ENCODE results near the gene HOXB8.

The HOXB8 gene

DNA sequence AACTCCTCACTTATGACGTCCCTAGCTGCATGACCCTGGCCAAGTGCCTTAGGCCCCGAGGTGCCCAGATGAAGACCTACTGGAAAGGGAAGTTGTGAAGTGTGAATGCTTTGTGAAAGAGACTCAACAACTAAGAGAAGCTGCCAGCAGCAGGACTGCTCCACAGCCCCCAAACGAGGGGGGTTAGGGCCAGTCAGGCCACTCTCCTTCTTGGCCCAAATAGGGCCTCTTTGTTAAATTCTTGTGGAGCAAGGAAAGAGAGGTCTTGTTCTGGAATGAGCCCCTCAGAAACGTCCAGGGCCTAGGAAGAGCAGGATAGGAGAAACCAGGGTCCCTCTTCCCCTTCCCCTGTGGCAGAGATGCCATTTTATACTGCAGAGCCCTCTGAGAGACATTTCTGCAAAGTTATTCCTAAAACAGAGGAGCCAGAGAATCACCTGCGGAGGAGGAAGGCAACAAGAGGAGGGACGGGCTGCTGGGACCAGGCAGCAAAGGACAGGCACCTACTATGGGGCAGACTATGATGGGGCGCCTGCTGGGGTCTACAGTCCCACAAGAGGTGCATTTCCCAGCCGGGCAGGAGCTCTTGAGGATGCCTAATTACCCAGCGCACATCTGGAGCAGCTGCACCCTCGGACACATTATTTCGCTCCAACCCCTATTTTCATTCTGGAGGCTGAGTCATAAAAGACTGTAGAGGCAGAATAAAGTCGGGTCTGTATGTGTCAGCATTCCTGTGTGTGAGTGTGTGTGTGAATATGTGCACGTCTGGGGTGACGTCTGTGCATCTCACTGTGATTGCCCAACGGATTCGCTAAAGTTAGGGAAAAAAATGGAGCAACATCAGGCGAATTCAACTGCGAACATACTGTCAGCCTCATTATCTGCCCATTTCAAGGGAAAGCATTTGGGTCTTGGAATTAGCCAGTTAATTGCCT lies 22.5 kb upstream of the HOXB8 start:
- no peak for DNase-seq

DNA sequence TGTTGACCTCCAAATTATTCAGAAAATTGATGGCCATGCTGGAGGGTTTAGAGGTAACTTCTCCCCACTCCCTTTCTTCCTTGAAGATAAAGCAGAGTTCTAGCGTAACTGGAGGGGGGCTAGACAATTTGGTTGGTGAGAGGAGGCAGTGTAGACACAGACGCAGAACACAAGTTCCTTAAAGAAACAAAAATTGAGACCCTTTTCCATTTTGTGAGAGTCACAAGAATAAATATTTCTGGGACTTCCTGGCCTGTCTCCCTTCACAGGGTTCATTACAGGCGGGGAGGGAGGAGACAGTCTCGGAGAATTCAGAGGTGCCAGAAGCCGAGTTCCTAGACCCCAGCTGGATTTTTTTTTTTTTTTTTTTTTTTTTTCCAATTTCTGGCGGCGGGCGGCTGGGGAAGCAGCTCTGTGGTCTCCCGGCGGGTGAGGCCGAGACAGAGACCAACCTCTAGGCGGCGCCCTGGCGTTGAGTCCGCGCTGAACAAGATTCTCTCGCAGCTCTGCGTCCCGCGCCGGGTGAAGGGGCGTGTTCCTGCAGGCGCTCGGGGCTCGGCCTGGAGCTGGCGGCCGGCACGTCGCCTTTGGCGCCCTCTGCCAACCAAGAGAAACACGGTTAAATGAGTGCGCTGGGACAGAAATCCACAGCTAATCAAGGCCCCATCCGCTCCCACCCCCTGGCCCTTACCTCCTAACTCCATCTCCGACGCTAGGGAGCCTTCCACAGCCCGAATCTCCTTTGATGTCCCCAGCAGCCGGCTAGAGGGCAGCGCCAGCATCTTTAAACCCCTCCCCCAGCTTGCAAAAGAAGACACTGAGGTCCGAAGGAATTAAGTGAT lies 21.3 kb upstream of the HOXB8 start:
- DNase-seq: peak; percentile 68

- DNase-seq: no peak
These were observed 19.6 kb upstream of the HOXB8 start for GRCh38 chr17:48634493-48635208.

- DNase-seq: no peak
These were observed 18.2 kb upstream of the HOXB8 start for GRCh38 chr17:48633266-48633677.

DNA sequence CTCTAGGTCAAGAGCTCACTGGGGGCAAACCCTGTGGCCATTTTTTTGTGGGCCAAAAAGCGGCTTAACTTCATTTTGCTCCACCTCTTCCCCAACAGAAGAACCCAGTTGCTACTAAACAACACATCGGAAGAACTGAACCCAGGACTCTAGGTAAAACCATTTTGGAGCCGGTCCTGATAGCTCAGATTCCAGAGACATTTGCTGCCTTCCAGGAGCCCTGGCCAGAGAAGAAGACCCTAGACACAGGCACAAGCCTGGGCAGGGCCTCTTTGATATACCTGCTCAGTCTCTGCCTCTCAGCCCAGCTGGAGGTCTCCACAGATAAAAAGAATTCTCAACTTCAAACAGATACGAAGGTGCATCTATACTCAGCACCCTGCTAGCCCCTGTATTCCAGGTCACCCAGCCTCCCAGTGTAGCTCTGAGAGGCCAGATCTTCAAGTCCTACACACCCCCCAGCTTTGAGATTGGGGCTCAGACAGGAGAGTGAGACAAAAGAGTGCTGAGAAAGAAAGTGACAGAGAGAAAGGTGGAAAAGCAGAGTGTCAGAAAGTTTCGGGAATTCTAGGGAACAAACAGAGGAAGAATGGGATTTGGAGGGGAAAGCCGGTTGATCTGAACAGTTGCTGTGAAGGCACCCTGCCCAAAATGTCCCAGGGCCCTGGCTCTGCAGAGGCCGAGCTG lies 17.6 kb upstream of the HOXB8 start:
- DNase-seq: no peak

- DNase-seq: no peak
These were observed 16.8 kb upstream of the HOXB8 start for GRCh38 chr17:48631693-48632578.

GRCh38 chr17:48630925-48631692 lies 16.0 kb upstream of the HOXB8 start:
- no peak for DNase-seq

DNA sequence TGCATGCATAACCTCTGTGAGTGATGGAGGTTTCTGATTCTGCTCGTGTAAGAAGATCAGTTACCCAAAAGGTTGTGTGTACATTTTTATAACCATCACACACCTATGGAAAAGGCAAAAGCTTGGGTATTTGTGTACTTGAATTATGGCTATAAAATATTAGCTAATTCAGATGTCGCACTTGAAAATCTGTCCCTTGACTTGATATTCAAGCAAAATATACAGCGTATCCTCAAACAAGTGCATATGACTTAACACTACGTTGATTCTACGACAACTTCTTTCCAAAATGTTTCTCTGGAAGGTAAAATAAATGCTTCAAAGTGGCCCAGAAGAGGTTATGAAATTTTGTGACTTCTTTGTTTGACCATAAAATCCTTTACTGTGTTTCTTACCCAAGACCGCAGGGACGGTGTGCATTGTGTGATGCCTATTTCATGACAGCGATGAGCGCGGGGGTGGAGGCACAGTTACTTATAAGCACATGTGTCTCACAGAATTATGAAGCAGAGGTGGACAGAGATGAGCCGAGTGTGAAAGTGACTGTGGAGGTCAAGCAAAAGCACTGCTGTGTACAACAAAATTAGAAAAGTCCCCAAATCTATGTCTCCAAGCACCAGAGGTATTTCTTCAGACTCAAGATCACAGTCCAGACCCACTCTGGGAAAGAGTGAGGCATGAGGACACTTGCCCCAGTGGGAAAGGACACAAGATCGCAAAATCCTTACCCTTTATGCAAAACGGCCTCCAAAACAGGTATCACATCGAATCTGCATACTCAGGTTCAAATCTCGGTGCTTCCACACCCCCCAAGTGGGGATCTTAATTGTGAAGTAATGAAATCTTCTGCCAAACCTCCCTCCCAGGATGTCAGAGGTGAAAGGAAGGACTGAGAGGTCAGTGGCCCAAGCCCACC lies 15.2 kb upstream of the HOXB8 start:
- DNase-seq: no peak

GRCh38 chr17:48629411-48629759 lies 14.3 kb upstream of the HOXB8 start:
- DNase-seq: no peak

GRCh38 chr17:48628649-48629410 lies 13.7 kb upstream of the HOXB8 start:
- no peak for DNase-seq

DNA sequence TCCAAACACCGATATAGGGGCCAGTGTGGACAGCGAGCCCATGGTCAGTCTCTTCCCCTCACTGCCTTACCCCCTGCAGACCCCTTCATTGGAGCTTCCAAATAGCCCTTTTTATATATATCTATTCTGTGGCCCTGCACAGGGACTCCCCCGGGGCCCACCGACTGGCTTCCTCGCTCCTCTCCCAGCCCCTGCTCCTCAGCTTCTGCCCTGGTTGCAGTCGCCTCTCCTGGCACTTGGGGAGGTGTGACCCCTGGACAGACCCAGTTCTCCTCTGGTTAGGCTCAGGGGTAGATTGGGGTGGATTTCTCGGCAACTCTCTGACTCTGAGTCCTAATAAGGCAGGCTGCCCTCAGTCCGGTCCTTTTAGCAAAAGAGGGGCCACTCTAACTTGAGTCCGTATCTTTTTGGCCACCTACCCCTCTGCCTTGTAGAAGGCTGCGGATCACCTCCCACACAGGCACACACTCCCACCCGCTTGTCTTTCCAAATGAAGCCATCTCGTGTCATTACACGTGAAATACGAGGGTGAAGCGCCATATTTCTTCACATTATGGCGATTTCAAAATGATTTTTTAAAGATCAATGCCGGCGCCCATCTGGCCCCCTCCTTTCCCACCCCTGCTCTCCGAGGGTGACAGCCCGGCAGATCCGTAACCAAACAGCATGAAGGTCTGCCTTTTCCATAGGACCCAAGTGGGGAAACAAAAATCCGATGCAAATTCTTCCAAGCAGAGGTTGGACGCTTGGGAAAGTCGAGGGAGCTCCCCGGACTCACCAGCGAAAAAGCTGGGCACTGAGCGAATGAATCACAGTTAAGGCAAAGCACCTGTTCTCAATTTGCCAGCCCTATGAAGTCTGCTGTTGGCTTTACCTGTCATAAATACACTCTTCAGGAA lies 12.8 kb upstream of the HOXB8 start:
- DNase-seq: no peak

DNA sequence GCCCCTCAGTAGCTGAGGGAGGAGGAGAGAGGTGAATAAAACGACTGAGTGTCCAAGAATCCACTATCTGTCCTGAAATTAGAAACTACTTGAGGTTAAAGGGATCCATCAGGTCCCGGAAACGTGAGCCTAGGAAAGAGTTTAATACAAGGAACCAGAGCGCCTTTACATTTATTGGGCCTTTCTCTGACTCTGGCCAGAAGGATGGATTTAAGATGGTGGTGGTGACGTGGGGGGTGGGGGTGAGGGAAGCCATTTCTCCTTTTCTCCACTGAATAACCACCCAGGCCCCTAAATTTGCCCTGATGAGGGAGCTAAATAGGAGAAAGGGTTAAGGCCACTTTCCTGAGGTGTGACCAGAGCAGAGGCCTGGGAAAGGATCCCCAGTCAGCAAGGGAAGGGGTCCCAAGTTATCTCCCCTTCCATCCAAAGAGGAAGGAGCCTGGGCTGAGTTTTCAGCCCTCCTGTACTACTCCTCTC lies 12.1 kb upstream of the HOXB8 start:
- no peak for DNase-seq

- peak; percentile 52 for DNase-seq
These were observed 11.4 kb upstream of the HOXB8 start, which contains the start of gene HOXB9 for GRCh38 chr17:48626245-48627117. TSS of gene HOXB9 (minus strand) at chr17:48626358. CDS start at chr17:48626269, 89 bp downstream.

GRCh38 chr17:48625495-48626244 lies 10.6 kb upstream of the HOXB8 start:
- DNase-seq: peak; percentile 46
